Effector CD8-positive, alpha-beta T cell (primary cell): ENCODE data around the gene NCOA4.
A peak's percentile ranks its signal among the peaks of the same experiment; 100 is the strongest.
"Not testable (repeated sequence)": the region's sequence is repeated elsewhere in the genome, so short reads cannot be mapped to it uniquely, and the experiment has no call there.

ENCODE experiments used
- DNase-seq: peaks from one replicate; lab custom pipeline; 2025; lab: John Stamatoyannopoulos, UW

The NCOA4 gene

GRCh38 chr10:45983538-45984186 is 46.8 kb downstream of the NCOA4 start:
- peak; percentile 14 for DNase-seq

GRCh38 chr10:45981367-45981766 is 49.1 kb downstream of the NCOA4 start:
- DNase-seq, result not testable (repeated sequence)

- not testable (repeated sequence) for DNase-seq
These were observed 51.9 kb downstream of the NCOA4 start for GRCh38 chr10:45978554-45978953.

- DNase-seq, result not testable (repeated sequence)
These were observed 56.4 kb downstream of the NCOA4 start for GRCh38 chr10:45974041-45974440.

GRCh38 chr10:45972813-45973169 is 57.6 kb downstream of the NCOA4 start:
- not testable (repeated sequence) for DNase-seq

GRCh38 chr10:45972106-45972812 is 58.2 kb downstream of the NCOA4 start, which contains the start of gene TIMM23:
TIMM23 (plus strand) TSS chr10:45972489; CDS start chr10:45972625, 136 bp downstream.
- DNase-seq, result peak; percentile 85

GRCh38 chr10:45971742-45972105 is 58.7 kb downstream of the NCOA4 start:
- DNase-seq, result not testable (repeated sequence)

GRCh38 chr10:45971019-45971418 is 59.4 kb downstream of the NCOA4 start:
- not testable (repeated sequence) for DNase-seq

- DNase-seq, result not testable (repeated sequence)
These were observed 67.6 kb downstream of the NCOA4 start for GRCh38 chr10:45962686-45963452.

GRCh38 chr10:45957928-45958327 is 72.5 kb downstream of the NCOA4 start:
- DNase-seq, result not testable (repeated sequence)

- not testable (repeated sequence) for DNase-seq
These were observed 73.8 kb downstream of the NCOA4 start for GRCh38 chr10:45956634-45957033.
